Liver (tissue), 9 donors: Measurements from ENCODE around the gene ART3. TPM values are rescaled to one million over a fixed set of nuclear protein-coding genes. Genes with fewer than 3 reads are reported as not detected.

Source experiments
- DNase-seq: peaks from one replicate; pipeline ENCODE4 v3.0.0-alpha.2; 2017; ENCODE audit warnings: low spot score
- H3K27ac ChIP-seq, 2 donors: one replicate each; pipeline ENCODE4 v1.7.0; 2013; ENCODE audit warnings: inconsistent platforms in 2 of 2, low read length in 2 of 2, control low read depth in 1 of 2, low read depth in 1 of 2, mild to moderate bottlenecking in 1 of 2
- H3K27me3 ChIP-seq, 4 donors: one replicate each; pipeline versions ENCODE4 v1.6.1 to v1.7.0; 2013; ENCODE audit warnings: low read length in 3 of 4, inconsistent platforms in 1 of 4, mild to moderate bottlenecking in 1 of 4, moderate library complexity in 1 of 4; ENCODE audit not compliant: control insufficient read depth in 4 of 4, insufficient read depth in 4 of 4
- H3K36me3 ChIP-seq, 4 donors: one replicate each; pipeline versions ENCODE4 v1.6.1 to v1.7.0; 2013; ENCODE audit warnings: low read length in 3 of 4, mild to moderate bottlenecking in 3 of 4, low read depth in 1 of 4, moderate library complexity in 1 of 4; ENCODE audit not compliant: control insufficient read depth in 4 of 4, insufficient read depth in 3 of 4
- H3K4me1 ChIP-seq, 4 donors: one replicate each; pipeline versions ENCODE4 v1.6.1 to v1.7.0; 2013; ENCODE audit warnings: low read length in 3 of 4, mild to moderate bottlenecking in 3 of 4, moderate library complexity in 1 of 4; ENCODE audit not compliant: control insufficient read depth in 4 of 4, insufficient read depth in 4 of 4
- H3K4me3 ChIP-seq, 3 donors: one replicate each; pipeline versions ENCODE4 v1.6.1 to v1.7.0; 2013; ENCODE audit warnings: low read length in 3 of 3, control low read depth in 1 of 3, low read depth in 1 of 3, mild to moderate bottlenecking in 1 of 3
- H3K9ac ChIP-seq, 2 donors: one replicate each; pipeline ENCODE4 v1.7.0; 2013; ENCODE audit warnings: low read length in 2 of 2, mild to moderate bottlenecking in 2 of 2, moderate library complexity in 2 of 2, control low read depth in 1 of 2, low read depth in 1 of 2
- H3K9me3 ChIP-seq, 4 donors: one replicate each; pipeline versions ENCODE4 v1.6.1 to v1.7.0; 2013; ENCODE audit warnings: low read length in 3 of 4; ENCODE audit not compliant: control insufficient read depth in 4 of 4
- ATF3 ChIP-seq: IDR thresholded peaks from 2 replicates; pipeline ENCODE4 v1.6.1; 2016; ENCODE audit warnings: antibody characterized with exemption
- EGR1 ChIP-seq, 2 donors: IDR thresholded peaks; 2 replicates each; pipeline ENCODE4 v1.6.1; 2016 to 2018; ENCODE audit warnings: antibody characterized with exemption in 2 of 2, low read depth in 2 of 2
- FOXA1 ChIP-seq: IDR thresholded peaks from 2 replicates; pipeline ENCODE4 v1.6.1; 2016; ENCODE audit warnings: antibody characterized with exemption
- FOXA2 ChIP-seq: IDR thresholded peaks from 2 replicates; pipeline ENCODE4 v1.6.1; 2016; ENCODE audit warnings: antibody characterized with exemption
- GABPA ChIP-seq, 2 donors: IDR thresholded peaks in 1 of 2; conservative IDR thresholded peaks in 1 of 2; 2 replicates each; pipeline ENCODE4 v1.6.1; 2016; ENCODE audit warnings: antibody characterized with exemption in 2 of 2, mild to moderate bottlenecking in 1 of 2, moderate library complexity in 1 of 2
- HNF4A ChIP-seq, 2 donors: conservative IDR thresholded peaks; 2 replicates each; pipeline ENCODE4 v1.6.1; 2016; ENCODE audit warnings: antibody characterized with exemption in 2 of 2, mild to moderate bottlenecking in 2 of 2
- HNF4G ChIP-seq: IDR thresholded peaks from 2 replicates; pipeline ENCODE4 v1.6.1; 2016; ENCODE audit warnings: antibody characterized with exemption
- JUND ChIP-seq, 2 donors: IDR thresholded peaks; 2 replicates each; pipeline ENCODE4 v1.6.1; 2016; ENCODE audit warnings: antibody characterized with exemption in 2 of 2
- MAX ChIP-seq: IDR thresholded peaks from 2 replicates; pipeline ENCODE4 v1.6.1; 2016; ENCODE audit warnings: antibody characterized with exemption
- NR2F2 ChIP-seq: IDR thresholded peaks from 2 replicates; pipeline ENCODE4 v1.6.1; 2016; ENCODE audit warnings: antibody characterized with exemption
- RAD21 ChIP-seq, 2 donors: IDR thresholded peaks; 2 replicates each; pipeline ENCODE4 v1.6.1; 2016; ENCODE audit warnings: antibody characterized with exemption in 2 of 2, mild to moderate bottlenecking in 2 of 2
- REST ChIP-seq: IDR thresholded peaks from 2 replicates; pipeline ENCODE4 v1.6.1; 2016; ENCODE audit warnings: antibody characterized with exemption, mild to moderate bottlenecking
- RXRA ChIP-seq, 2 donors: IDR thresholded peaks; 2 replicates each; pipeline ENCODE4 v1.6.1; 2017 to 2018; ENCODE audit warnings: antibody characterized with exemption in 2 of 2, mild to moderate bottlenecking in 1 of 2
- SP1 ChIP-seq: IDR thresholded peaks from 2 replicates; pipeline ENCODE4 v1.6.1; 2018; ENCODE audit warnings: antibody characterized with exemption, mild to moderate bottlenecking
- TAF1 ChIP-seq: conservative IDR thresholded peaks from 2 replicates; pipeline ENCODE4 v1.6.1; 2016; ENCODE audit warnings: antibody characterized with exemption, mild to moderate bottlenecking
- YY1 ChIP-seq: IDR thresholded peaks from 2 replicates; pipeline ENCODE4 v1.6.1; 2016; ENCODE audit warnings: antibody characterized with exemption, mild to moderate bottlenecking
- WGBS: extraction: QIAGEN DNeasy Blood & Tissue Kit; methylation state at CpG from one replicate; pipeline ENCODE4 v1.1.7; 2013; 5-methylcytosine and 5-hydroxymethylcytosine counted together
- polyA plus RNA-seq, 2 donors: library from polyadenylated mRNA; stranded (reverse) in 1 of 2; unstranded in 1 of 2; fragments of 200-250 nt in 1 of 2; fragments of >200 nt in 1 of 2; fragmentation: Nextera tagmentation in 1 of 2; extraction: Ambion mirVana in 1 of 2; gene quantifications; one replicate each; pipeline versions ENCODE4 v1.2.1 to v1.2.3, GENCODE V29; 2013 to 2015
- total RNA-seq, 2 donors: library from RNA; depleted of rRNA; stranded (reverse); fragments of >200 nt; gene quantifications; one replicate each; pipeline ENCODE4 v1.2.3, GENCODE V29; 2014
- TF ChIP-seq, protein P1 (sequence below): IDR thresholded peaks from 2 replicates; pipeline ENCODE4 v1.6.1; 2016; ENCODE audit warnings: antibody characterized with exemption
- TF ChIP-seq, protein P2 (sequence below): fragments of 150-350 bp; IDR thresholded peaks from 2 replicates; pipeline ENCODE4 v1.5.1; 2017; ENCODE audit warnings: improper control_type of control experiment, low read depth, low read length; ENCODE audit not compliant: missing input control
- donor health status: healthy.
- donor health status: healthy.
- donor health status: healthy.
- donor health status: healthy.
- donor health status: healthy.

The ART3 gene
- total and polyA plus RNA-seq, 4 donors = 0.08 TPM; not detected in 3

DNA sequence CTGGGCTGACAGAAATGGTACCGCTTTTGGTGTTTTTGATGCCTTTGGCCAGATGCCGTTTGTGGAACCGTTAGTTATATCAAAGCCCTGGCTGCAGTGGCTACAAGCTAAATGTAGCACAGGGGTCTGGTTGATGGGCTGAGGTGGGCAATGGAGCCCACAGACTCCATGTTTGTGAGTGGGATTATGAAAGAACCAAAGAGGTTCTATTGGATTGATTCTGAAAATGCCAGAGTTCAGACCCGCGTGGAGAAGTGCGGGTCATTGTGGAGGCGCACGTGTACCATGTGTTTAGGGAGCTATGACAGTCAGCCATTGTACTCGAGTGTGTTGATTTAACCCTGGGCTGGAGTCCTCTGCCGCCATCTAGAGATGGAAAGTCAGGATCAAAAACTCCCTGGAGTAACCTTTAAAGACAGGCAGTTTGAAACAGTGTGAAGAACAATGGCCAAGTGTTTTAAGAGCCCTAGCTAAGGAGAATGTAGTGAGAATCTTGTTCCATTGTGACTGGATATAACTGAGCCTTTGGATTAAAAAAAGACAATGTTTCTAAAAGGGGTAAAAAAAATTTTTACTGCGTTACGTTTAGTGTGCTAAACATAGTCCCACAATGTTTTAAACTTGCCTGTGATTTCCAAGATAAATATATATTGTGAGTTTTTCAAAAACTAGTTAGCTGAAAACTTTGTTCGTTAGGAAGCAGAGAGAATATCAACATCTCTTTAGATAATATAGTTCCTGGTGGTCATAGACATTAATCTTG, 12.7 kb downstream of the ART3 start:
- no peaks in the 10 kb centered on the region for H3K27me3 ChIP-seq
- no peaks in the 10 kb centered on the region for H3K9me3 ChIP-seq
- no peak overlapping the region for H3K27ac ChIP-seq
- H3K36me3 ChIP-seq = no peaks in the 10 kb centered on the region
- H3K4me1 ChIP-seq = peaks cover 0 to 9% (median 4%) of the 10 kb centered on the region in 4 donors
- peak; percentile 37 for DNase-seq
- 26% methylated on average over 13 of the region's 13 CpGs for WGBS
- H3K9ac ChIP-seq = no peak overlapping the region
- H3K4me3 ChIP-seq = peak overlapping the region in 1 of 3 donors; percentile 22
- TF ChIP-seq NR2F2 (peak; percentile 29), ATF3 (no peak), GABPA (IDR thresholded peaks at IDR 0.05 in 1 of 2, conservative IDR thresholded peaks at IDR 0.05 in 1 of 2) (no peak), HNF4A (conservative IDR thresholded peaks at IDR 0.05) (peak; percentile 45 to 69), JUND (IDR thresholded peaks at IDR 0.05) (no peak), TAF1 (no peak), MAX (peak; percentile 64), RXRA (IDR thresholded peaks at IDR 0.05) (peak; percentile 45 to 70), YY1 (peak; percentile 98), SP1 (peak; percentile 51), FOXA1 (peak; percentile 56), REST (no peak), RAD21 (IDR thresholded peaks at IDR 0.05) (peak; percentile 80 to 81), FOXA2 (peak; percentile 76), EGR1 (IDR thresholded peaks at IDR 0.05; ENCODE audit: low read depth in 2 of 2) (no peak), HNF4G (no peak)
- TF ChIP-seq, protein P1, sequence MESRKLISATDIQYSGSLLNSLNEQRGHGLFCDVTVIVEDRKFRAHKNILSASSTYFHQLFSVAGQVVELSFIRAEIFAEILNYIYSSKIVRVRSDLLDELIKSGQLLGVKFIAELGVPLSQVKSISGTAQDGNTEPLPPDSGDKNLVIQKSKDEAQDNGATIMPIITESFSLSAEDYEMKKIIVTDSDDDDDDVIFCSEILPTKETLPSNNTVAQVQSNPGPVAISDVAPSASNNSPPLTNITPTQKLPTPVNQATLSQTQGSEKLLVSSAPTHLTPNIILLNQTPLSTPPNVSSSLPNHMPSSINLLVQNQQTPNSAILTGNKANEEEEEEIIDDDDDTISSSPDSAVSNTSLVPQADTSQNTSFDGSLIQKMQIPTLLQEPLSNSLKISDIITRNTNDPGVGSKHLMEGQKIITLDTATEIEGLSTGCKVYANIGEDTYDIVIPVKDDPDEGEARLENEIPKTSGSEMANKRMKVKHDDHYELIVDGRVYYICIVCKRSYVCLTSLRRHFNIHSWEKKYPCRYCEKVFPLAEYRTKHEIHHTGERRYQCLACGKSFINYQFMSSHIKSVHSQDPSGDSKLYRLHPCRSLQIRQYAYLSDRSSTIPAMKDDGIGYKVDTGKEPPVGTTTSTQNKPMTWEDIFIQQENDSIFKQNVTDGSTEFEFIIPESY = no peak
- TF ChIP-seq, protein P2, sequence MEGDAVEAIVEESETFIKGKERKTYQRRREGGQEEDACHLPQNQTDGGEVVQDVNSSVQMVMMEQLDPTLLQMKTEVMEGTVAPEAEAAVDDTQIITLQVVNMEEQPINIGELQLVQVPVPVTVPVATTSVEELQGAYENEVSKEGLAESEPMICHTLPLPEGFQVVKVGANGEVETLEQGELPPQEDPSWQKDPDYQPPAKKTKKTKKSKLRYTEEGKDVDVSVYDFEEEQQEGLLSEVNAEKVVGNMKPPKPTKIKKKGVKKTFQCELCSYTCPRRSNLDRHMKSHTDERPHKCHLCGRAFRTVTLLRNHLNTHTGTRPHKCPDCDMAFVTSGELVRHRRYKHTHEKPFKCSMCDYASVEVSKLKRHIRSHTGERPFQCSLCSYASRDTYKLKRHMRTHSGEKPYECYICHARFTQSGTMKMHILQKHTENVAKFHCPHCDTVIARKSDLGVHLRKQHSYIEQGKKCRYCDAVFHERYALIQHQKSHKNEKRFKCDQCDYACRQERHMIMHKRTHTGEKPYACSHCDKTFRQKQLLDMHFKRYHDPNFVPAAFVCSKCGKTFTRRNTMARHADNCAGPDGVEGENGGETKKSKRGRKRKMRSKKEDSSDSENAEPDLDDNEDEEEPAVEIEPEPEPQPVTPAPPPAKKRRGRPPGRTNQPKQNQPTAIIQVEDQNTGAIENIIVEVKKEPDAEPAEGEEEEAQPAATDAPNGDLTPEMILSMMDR = peak; percentile 60
